ENCODE measurements around the gene FOXD4L3.
"Not testable (repeated sequence)": the region's sequence is repeated elsewhere in the genome, so short reads cannot be mapped to it uniquely, and the experiment has no call there.

The FOXD4L3 gene

GRCh38 chr9:68302567-68302966 lies at the start of gene FOXD4L3:
TSS of gene FOXD4L3 (plus strand) at chr9:68302867. CDS start at chr9:68302952, 85 bp downstream.
- not testable (repeated sequence) for DNase-seq

GRCh38 chr9:68281041-68281440 lies 21.6 kb upstream of the FOXD4L3 start:
- DNase-seq = not testable (repeated sequence)

- not testable (repeated sequence) for DNase-seq
These were observed 1.1 kb downstream of the FOXD4L3 start for GRCh38 chr9:68303771-68304170.

- DNase-seq = not testable (repeated sequence)
These were observed 1.5 kb downstream of the FOXD4L3 start for GRCh38 chr9:68304212-68304611.

- DNase-seq = not testable (repeated sequence)
These were observed 2.1 kb downstream of the FOXD4L3 start for GRCh38 chr9:68304777-68305176.

- not testable (repeated sequence) for DNase-seq
These were observed 3.1 kb downstream of the FOXD4L3 start for GRCh38 chr9:68305680-68306285.

- not testable (repeated sequence) for DNase-seq
These were observed 3.8 kb downstream of the FOXD4L3 start for GRCh38 chr9:68306391-68306964.

GRCh38 chr9:68307127-68307526 lies 4.5 kb downstream of the FOXD4L3 start:
- DNase-seq = not testable (repeated sequence)

- not testable (repeated sequence) for DNase-seq
These were observed 5.0 kb downstream of the FOXD4L3 start for GRCh38 chr9:68307654-68308053.

GRCh38 chr9:68311208-68311607 lies 8.5 kb downstream of the FOXD4L3 start:
- DNase-seq = not testable (repeated sequence)

GRCh38 chr9:68318209-68318608 lies 15.5 kb downstream of the FOXD4L3 start:
- not testable (repeated sequence) for DNase-seq

GRCh38 chr9:68323749-68324148 lies 21.1 kb downstream of the FOXD4L3 start:
- not testable (repeated sequence) for DNase-seq

- DNase-seq = not testable (repeated sequence)
These were observed 21.9 kb downstream of the FOXD4L3 start for GRCh38 chr9:68324518-68324917.

- DNase-seq = not testable (repeated sequence)
These were observed 26.4 kb downstream of the FOXD4L3 start for GRCh38 chr9:68329106-68329505.

- DNase-seq = not testable (repeated sequence)
These were observed 28.0 kb downstream of the FOXD4L3 start for GRCh38 chr9:68330531-68331173.

- not testable (repeated sequence) for DNase-seq
These were observed 29.5 kb downstream of the FOXD4L3 start for GRCh38 chr9:68332122-68332521.

GRCh38 chr9:68335935-68336334 lies 33.3 kb downstream of the FOXD4L3 start:
- DNase-seq = not testable (repeated sequence)

GRCh38 chr9:68336639-68337339 lies 34.1 kb downstream of the FOXD4L3 start:
- DNase-seq = not testable (repeated sequence)

- DNase-seq = not testable (repeated sequence)
These were observed 35.3 kb downstream of the FOXD4L3 start for GRCh38 chr9:68338000-68338399.

- not testable (repeated sequence) for DNase-seq
These were observed 39.8 kb downstream of the FOXD4L3 start for GRCh38 chr9:68342265-68343025.

- not testable (repeated sequence) for DNase-seq
These were observed 40.6 kb downstream of the FOXD4L3 start for GRCh38 chr9:68343242-68343641.

- DNase-seq = not testable (repeated sequence)
These were observed 41.3 kb downstream of the FOXD4L3 start for GRCh38 chr9:68343992-68344391.
